ENCODE data around the gene NCAPD3.

Gene NCAPD3

DNA sequence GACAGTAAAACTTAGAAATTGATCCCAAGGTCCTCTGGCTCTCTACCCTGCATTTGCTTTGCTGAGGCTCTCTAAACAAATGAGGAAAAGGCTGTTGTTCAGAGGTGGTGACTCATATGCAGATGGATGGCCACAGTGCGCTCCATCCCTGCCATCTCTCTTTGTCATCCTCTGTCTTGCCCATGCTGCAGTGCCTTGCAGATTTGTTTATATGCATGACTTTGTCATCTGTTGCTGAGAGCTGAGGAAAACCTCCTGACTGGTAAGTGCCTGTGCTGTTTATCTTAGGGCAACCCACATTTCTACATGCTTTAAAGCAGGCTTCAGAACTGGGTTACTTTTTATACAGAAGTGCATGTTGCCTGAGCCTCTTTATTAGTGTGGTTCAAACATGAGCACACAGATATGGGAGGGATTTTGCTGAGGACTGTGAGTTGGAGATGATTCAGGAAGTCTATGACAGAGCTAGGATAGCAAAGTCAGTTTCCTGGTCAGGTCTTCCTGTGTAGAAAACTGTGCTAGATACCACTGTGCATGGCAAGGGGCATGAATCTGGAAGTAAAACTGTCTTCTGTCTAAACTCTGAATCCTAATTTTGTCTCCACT is 97.4 kb downstream of the NCAPD3 start:
- peak; percentile 62 to 91 for DNase-seq (ENCODE audit: low read depth in 2 of 2)
- TF ChIP-seq CTCF (IDR thresholded peaks at IDR 0.05; ENCODE audit: low read depth, low read length): no peak
- no peak overlapping the region for H3K4me3 ChIP-seq (replicated peaks in 1 of 2; ENCODE audit: low read depth in 2 of 2, low read length in 2 of 2)

- no peak for TF ChIP-seq CTCF (IDR thresholded peaks at IDR 0.05; ENCODE audit: low read depth, low read length)
- DNase-seq (ENCODE audit: low read depth in 2 of 2): peak; percentile 18 to 62
- peak overlapping the region in 1 of 2 donors; percentile 57 for H3K4me3 ChIP-seq (replicated peaks in 1 of 2; ENCODE audit: low read depth in 2 of 2, low read length in 2 of 2)
Observed at GRCh38 chr11:134125507-134125906, 98.3 kb downstream of the NCAPD3 start.

- H3K4me3 ChIP-seq (replicated peaks in 1 of 2; ENCODE audit: low read depth in 2 of 2, low read length in 2 of 2): peak overlapping the region; percentile 44 to 57
- DNase-seq (ENCODE audit: low read depth in 2 of 2): peak; percentile 49 to 76
- TF ChIP-seq CTCF (IDR thresholded peaks at IDR 0.05; ENCODE audit: low read depth, low read length): no peak
Observed at GRCh38 chr11:134124660-134125451, 98.9 kb downstream of the NCAPD3 start.

DNA sequence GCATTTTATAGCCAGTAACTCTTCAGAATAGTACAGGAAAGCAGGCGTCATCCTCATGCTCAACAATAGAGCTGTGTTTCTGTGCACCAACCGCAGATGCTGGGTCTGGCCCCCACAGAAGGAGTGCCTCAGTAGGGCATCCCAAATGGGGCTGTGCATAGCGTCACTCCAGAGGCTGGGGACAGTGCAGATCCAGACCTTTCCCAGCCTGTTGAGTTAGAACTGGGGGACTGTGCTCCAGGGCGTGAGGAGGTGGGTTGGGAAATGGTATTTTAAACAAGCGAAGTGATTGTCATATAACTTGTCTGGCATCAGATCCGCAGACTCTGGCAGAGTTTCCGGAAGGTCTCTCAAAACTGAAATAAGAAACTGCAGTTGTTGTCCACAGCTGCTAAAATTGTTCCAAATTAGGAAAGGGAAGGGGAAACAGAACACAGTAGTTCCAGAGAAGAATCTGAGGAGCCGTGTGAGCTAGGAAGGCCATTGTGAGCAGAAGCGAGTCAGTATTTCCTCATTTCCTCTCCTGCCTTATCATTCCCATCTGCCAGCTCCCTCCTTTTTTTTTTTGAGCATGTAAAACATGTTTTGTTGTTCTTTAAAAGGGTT is 102.7 kb downstream of the NCAPD3 start:
- DNase-seq (ENCODE audit: low read depth in 2 of 2): peak; percentile 75 to 78
- H3K4me3 ChIP-seq (replicated peaks in 1 of 2; ENCODE audit: low read depth in 2 of 2, low read length in 2 of 2): peak overlapping the region in 1 of 2 donors; percentile 30
- TF ChIP-seq CTCF (IDR thresholded peaks at IDR 0.05; ENCODE audit: low read depth, low read length): no peak

DNA sequence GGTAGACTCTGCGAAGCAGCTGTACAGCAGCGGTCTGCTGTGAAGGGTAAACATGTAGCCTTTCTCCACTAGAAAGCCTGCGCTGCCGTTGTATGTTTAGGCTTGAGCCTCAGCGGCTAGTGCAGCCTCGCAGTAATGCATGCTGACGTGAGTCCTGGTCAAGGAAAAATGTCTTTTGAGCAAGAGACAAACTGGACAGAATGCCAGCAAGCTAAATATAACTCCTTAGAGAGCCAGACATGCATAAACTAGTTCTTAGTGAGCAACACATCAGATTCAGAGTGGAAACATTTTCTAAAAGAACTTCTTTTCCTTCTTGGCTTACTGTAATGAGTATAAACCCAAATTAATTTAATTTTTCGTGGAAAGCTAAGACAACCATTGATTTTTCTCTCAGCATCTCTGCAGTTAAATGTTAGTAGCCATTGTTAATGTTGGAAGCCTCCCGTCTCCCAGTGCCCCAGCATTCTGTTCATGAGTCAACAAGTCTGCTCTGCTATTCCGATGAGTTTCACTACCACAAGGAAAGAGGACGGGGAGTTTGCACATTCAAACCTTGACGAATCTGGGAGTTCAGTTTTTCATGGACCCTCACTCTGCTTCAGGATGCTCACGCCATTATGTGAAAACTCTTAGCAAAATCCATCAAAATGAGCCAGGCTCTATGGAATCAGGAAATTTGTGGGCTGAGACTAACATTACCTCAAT is 103.5 kb downstream of the NCAPD3 start:
- TF ChIP-seq CTCF (IDR thresholded peaks at IDR 0.05; ENCODE audit: low read depth, low read length): no peak
- H3K4me3 ChIP-seq (replicated peaks in 1 of 2; ENCODE audit: low read depth in 2 of 2, low read length in 2 of 2): peak overlapping the region in 1 of 2 donors; percentile 36
- peak; percentile 93 to 94 for DNase-seq (ENCODE audit: low read depth in 2 of 2)

GRCh38 chr11:134119094-134119493 is 104.7 kb downstream of the NCAPD3 start:
- peak; percentile 68 to 78 for DNase-seq (ENCODE audit: low read depth in 2 of 2)
- TF ChIP-seq CTCF (IDR thresholded peaks at IDR 0.05; ENCODE audit: low read depth, low read length): no peak
- no peak overlapping the region for H3K4me3 ChIP-seq (replicated peaks in 1 of 2; ENCODE audit: low read depth in 2 of 2, low read length in 2 of 2)

Data from cardiac fibroblast (primary cell).